Thoracic aorta (tissue), 2 donors: ENCODE measurements around the gene SGTB. TPM values are rescaled to one million over a fixed set of nuclear protein-coding genes. Genes with fewer than 3 reads are reported as not detected.

Experiments used
- ATAC-seq: fragments of 150-250 bp; one replicate; pipeline ENCODE4 v1.8.0; 2017; ENCODE audit warnings: low read depth; ENCODE audit not compliant: insufficient number of reproducible peaks, low FRiP score
- DNase-seq: peaks from one replicate; pipeline ENCODE4 v3.0.0-alpha.2; 2020; ENCODE audit warnings: low spot score
- H3K27ac ChIP-seq, 2 donors: fragments of 200-600 bp; sonication (generic); 1 replicate in 1 of 2; 2 replicates in 1 of 2; pipeline ENCODE4 v1.5.1; 2016; ENCODE audit warnings: mild to moderate bottlenecking in 2 of 2, moderate library complexity in 2 of 2
- H3K27me3 ChIP-seq: fragments of 200-600 bp; sonication (generic); replicated peaks from 2 replicates; pipeline ENCODE4 v1.6.0; 2016; ENCODE audit warnings: mild to moderate bottlenecking; ENCODE audit not compliant: insufficient read depth
- H3K36me3 ChIP-seq: fragments of 200-600 bp; sonication (generic); one replicate; pipeline ENCODE4 v1.5.1; 2016
- H3K4me1 ChIP-seq, 2 donors: fragments of 200-600 bp; sonication (generic); 1 replicate in 1 of 2; 2 replicates in 1 of 2; pipeline versions ENCODE4 v1.5.1 to v1.6.0; 2016; ENCODE audit warnings: low read depth in 2 of 2, mild to moderate bottlenecking in 1 of 2; ENCODE audit not compliant: control insufficient read depth in 1 of 2
- H3K4me3 ChIP-seq: fragments of 200-600 bp; sonication (generic); 2 replicates; pipeline ENCODE4 v1.5.1; 2016; ENCODE audit warnings: mild to moderate bottlenecking
- H3K9me3 ChIP-seq: fragments of 200-600 bp; sonication (generic); 2 replicates; pipeline ENCODE4 v1.5.1; 2016
- CTCF ChIP-seq: fragments of 200-600 bp; sonication (generic); IDR thresholded peaks from one replicate; pipeline ENCODE4 v1.5.1; 2019; ENCODE audit warnings: antibody characterized with exemption
- total RNA-seq, 2 donors: library from RNA; depleted of rRNA; stranded (reverse); fragments of >200 nt; gene quantifications; one replicate each; pipeline versions ENCODE4 v1.1.0 to v1.2.3, GENCODE V29; 2016

SGTB gene
- total RNA-seq, 2 donors from 2014 or later: 24.3 to 26.4 TPM

GRCh38 chr5:65722575-65723403 is 880 bp upstream of the SGTB start:
- no peak for ATAC-seq
- Histone ChIP-seq H3K9me3 (no peaks in the 10 kb centered on the region), H3K27me3 (no peaks in the 10 kb centered on the region), H3K4me1 (peaks cover 8 to 39% of the 10 kb centered on the region in 2 donors), H3K27ac (peak overlapping the region; percentile 36 to 76), H3K36me3 (no peaks in the 10 kb centered on the region), H3K4me3 (peak overlapping the region; percentile 82)
- DNase-seq: no peak
- TF ChIP-seq CTCF: no peak

DNA sequence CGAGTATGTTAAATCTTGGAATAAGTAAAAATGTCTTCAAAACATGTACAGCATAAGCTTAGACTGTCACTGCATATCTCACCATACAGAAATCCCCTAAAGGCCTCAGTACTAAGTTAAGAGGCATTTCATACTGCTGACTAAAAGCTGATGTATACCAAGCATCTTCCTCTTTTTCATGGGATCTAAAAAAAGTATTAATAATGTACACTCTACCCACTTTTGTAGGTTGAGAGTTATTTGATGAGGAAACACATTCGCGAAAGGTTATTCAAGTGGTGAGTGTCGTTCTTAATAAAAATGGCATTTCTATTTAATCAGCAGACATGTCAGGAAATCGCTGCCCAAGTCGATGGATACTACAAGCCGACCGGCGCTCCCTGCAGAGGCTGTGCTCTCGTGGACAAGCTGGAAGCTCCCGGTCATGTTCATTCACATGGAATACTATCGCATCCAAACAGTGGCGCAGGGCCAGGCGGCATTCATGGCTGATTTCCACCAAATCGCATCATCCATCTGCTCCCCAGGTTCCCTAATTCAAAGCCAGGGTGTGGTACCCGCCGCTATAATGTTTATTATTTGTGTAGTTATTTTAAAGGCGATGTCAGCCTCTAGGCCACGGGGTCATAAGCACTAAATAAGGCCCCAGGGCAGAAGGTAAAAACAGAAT is 724 bp downstream of the SGTB start:
- no peak for TF ChIP-seq CTCF
- ATAC-seq (peak; percentile 17), DNase-seq (peak; percentile 15)
- Histone ChIP-seq H3K27me3 (no peaks in the 10 kb centered on the region), H3K27ac (peak overlapping the region; percentile 62 to 76), H3K4me1 (peaks cover 8 to 39% of the 10 kb centered on the region in 2 donors), H3K36me3 (no peaks in the 10 kb centered on the region), H3K4me3 (peak overlapping the region; percentile 82), H3K9me3 (no peaks in the 10 kb centered on the region)

DNA sequence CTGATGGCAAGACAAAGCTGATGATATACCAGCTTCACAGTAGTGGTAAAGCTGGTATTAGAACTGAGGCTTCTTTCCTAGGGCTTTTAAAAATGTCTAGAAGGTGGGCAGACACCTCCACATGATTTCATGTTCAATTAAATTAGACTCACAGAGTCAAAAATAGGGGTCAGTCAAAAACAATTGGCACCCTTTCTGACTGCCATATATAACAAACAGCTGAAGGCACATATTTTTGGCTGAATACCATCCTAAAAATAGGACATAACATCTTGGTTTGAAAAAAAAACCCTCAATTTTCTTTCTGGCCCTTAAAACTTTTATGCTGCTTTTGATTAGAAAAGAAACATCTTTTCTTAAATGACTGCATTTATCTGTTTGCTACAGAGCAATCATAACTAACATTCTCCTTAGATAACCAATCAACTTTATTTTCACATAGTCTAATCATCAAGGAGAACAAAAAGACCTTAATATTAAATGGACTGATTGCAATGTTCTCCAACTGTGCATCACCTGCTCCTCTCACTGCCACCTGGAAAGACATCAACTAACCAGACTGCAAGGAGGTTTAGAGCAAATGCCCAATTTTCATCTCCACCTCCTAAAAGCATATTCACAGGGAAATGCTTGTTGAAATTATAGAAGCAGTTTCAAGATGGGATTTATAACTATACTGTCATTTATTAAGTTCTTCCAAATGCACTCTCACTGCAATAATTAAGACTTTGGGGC is 3.2 kb downstream of the SGTB start:
- Histone ChIP-seq H3K9me3 (no peaks in the 10 kb centered on the region), H3K27me3 (no peaks in the 10 kb centered on the region), H3K27ac (no peak overlapping the region), H3K36me3 (no peaks in the 10 kb centered on the region), H3K4me1 (peaks cover 8 to 27% of the 10 kb centered on the region in 2 donors), H3K4me3 (no peak overlapping the region)
- DNase-seq (no peak), ATAC-seq (no peak)
- TF ChIP-seq CTCF: no peak

DNA sequence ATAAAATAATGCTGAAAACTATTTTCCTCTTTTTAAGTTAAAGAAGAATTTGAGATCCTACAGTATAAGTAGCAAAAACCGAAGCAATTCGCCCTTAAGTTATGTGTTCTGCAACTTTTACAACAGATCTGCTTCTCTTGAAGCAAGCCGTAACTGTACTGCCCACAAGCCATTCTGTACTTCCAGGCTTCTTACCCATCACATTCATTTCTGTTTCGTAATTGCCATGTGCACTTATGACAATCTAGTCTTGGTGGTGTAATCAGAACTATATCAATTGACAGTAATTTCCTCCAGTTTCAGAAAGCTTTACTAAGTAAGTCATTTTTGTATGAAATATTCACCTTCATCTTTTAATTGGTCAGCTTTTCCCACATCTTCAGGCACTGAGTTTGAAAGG is 13.8 kb downstream of the SGTB start:
- no peak for TF ChIP-seq CTCF
- H3K27ac ChIP-seq: no peak overlapping the region
- no peak for DNase-seq
- peaks cover 17% of the 10 kb centered on the region for H3K36me3 ChIP-seq
- H3K27me3 ChIP-seq: no peaks in the 10 kb centered on the region
- no peak for ATAC-seq
- no peaks in the 10 kb centered on the region for H3K9me3 ChIP-seq
- no peak overlapping the region for H3K4me3 ChIP-seq
- no peaks in the 10 kb centered on the region for H3K4me1 ChIP-seq

- H3K36me3 ChIP-seq: peaks cover 19% of the 10 kb centered on the region
- no peak for ATAC-seq
- TF ChIP-seq CTCF: no peak
Measured at GRCh38 chr5:65707663-65708062, 14.2 kb downstream of the SGTB start.

More at GRCh38 chr5:65707663-65708062, 14.2 kb downstream of the SGTB start:
- H3K27me3 ChIP-seq: no peaks in the 10 kb centered on the region
- DNase-seq: no peak
- no peak overlapping the region for H3K27ac ChIP-seq
- H3K4me1 ChIP-seq: no peaks in the 10 kb centered on the region
- no peak overlapping the region for H3K4me3 ChIP-seq
- no peaks in the 10 kb centered on the region for H3K9me3 ChIP-seq
